Activated CD4-positive, alpha-beta T cell treated with anti-CD3 and anti-CD28 coated beads, Interleukin-2, amount 10 ng/mL, durations not matched to agents 7 days and 5 days (primary cell): ENCODE measurements around the gene NEU1. TPM values are rescaled to one million over a fixed set of nuclear protein-coding genes. Genes with fewer than 3 reads are reported as not detected.
A peak's percentile ranks its signal among the peaks of the same experiment; 100 is the strongest.
"Not testable (repeated sequence)": the region's sequence is repeated elsewhere in the genome, so short reads cannot be mapped to it uniquely, and the experiment has no call there.

Experiments
- CTCF ChIA-PET: fragments of 350-600 bp; sonication (Branson Sonifier 250); formaldehyde crosslinking; loops from one replicate; lab custom pipeline; 2021; ENCODE audit warnings: antibody characterized with exemption; lab: Charles Lee
- POLR2A ChIA-PET: fragments of 350-600 bp; sonication (Branson Sonifier 250); formaldehyde crosslinking; loops from one replicate; lab custom pipeline; 2021; ENCODE audit warnings: antibody characterized with exemption; lab: Charles Lee
- DNase-seq: peaks from one replicate; pipeline ENCODE4 v3.0.0-alpha.2; 2020
- H3K27ac Mint-ChIP-seq: one replicate; pipeline ENCODE4 v1.8.0; 2021; ENCODE audit warnings: mild to moderate bottlenecking, moderate library complexity, mixed read lengths
- H3K27me3 Mint-ChIP-seq: one replicate; pipeline ENCODE4 v1.8.0; 2021; ENCODE audit warnings: mixed read lengths
- H3K36me3 Mint-ChIP-seq: one replicate; pipeline ENCODE4 v1.8.0; 2021; ENCODE audit warnings: low read depth, mixed read lengths
- H3K4me1 Mint-ChIP-seq: one replicate; pipeline ENCODE4 v1.8.0; 2021; ENCODE audit warnings: mixed read lengths
- H3K4me3 Mint-ChIP-seq: one replicate; pipeline ENCODE4 v1.8.0; 2021; ENCODE audit warnings: mild to moderate bottlenecking, moderate library complexity, mixed read lengths
- H3K9me3 Mint-ChIP-seq: one replicate; pipeline ENCODE4 v1.8.0; 2021; ENCODE audit warnings: mixed read lengths
- total RNA-seq, 2 experiments: library from RNA; stranded (reverse); gene quantifications; one replicate each; pipeline ENCODE4 v1.2.3, GENCODE V29; 2021

NEU1 gene
- total RNA-seq, 2 experiments from 2014 or later: 16.7 to 17.0 TPM

DNA sequence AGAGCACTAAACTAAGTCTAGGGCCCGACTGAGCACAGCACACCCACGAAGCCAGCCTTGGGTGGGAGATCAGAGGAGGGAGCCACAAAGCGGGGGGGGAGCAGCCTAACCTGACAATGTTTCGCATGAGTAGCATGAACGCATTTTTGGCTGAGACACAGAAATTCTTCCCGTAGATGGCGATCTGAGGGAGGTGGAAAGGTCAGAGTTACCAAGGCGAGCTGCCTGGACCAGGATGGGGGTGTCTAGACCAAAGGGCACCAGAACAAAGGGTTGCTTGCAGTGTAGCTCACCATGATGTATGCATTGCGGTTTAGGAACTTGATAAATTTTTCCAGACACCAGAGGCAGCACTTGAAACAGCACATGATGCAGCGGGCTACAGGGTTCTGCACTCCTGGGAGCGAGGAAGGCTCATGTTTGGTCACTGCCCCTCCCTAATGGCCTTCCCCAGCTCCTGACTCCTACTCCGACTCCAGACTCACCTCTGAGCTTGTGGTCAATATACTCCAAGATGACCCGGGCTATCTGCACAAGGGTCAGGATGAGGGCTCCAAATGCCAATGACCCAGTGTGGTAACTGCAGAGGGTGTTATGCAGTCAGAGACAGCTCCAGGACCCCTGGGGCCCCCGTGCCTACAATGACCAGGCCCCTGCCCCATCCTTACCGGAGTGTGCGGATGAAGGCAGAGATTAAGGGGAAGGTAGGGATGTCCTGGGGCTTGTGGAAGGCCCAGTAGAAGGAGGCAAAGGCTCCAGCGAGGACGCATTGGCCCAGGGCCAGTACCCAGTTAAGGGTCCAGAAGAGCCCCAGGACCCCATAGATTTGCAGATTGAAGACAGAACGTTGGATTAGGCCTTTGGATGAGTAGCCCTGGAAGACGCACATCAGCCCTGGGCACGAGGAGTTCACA is 2.8 kb upstream of the NEU1 start:
- ChIA-PET CTCF (interaction anchor here (0.7 to 2.0 kb wide), 3 partner anchors 11 to 179 kb away, joined by 3 to 7 read pairs (median 4); no protein-coding TSS in a partner anchor), POLR2A (no interaction called here)
- Mint-ChIP-seq H3K9me3 (no peaks in the 10 kb centered on the region), H3K4me3 (peak overlapping the region; percentile 45), H3K36me3 (no peaks in the 10 kb centered on the region), H3K27me3 (no peaks in the 10 kb centered on the region), H3K4me1 (peaks cover 27% of the 10 kb centered on the region), H3K27ac (peak overlapping the region; percentile 59)
- no peak for DNase-seq

DNA sequence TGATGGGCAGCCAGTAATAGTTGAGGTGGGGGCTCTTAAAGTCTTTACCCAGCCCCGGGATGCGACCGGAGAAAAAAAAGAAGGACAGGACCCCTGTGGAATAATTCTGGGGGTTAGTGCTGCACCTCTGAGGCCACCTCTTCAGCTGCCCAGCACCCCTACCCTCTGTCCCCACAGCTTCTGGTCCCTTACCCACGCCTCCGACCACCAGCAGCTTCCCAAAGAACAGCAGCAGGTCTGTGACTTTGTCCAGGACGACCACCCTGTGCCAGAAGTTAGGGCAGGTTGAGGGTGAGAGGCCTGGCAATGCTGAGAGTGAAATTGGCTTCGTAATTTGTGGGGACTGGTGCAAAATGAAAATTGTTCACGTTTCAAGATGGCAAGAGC is 2.2 kb upstream of the NEU1 start:
- H3K36me3 Mint-ChIP-seq: no peaks in the 10 kb centered on the region
- H3K27me3 Mint-ChIP-seq: no peaks in the 10 kb centered on the region
- no peaks in the 10 kb centered on the region for H3K9me3 Mint-ChIP-seq
- H3K4me1 Mint-ChIP-seq: peaks cover 27% of the 10 kb centered on the region
- ChIA-PET POLR2A (no interaction called here), CTCF (interaction anchor here (0.9 to 2.0 kb wide), 3 partner anchors 15 to 29 kb away, joined by 3 to 7 read pairs (median 3); no protein-coding TSS in a partner anchor)
- no peak for DNase-seq
- no peak overlapping the region for H3K27ac Mint-ChIP-seq
- peak overlapping the region; percentile 85 for H3K4me3 Mint-ChIP-seq

DNA sequence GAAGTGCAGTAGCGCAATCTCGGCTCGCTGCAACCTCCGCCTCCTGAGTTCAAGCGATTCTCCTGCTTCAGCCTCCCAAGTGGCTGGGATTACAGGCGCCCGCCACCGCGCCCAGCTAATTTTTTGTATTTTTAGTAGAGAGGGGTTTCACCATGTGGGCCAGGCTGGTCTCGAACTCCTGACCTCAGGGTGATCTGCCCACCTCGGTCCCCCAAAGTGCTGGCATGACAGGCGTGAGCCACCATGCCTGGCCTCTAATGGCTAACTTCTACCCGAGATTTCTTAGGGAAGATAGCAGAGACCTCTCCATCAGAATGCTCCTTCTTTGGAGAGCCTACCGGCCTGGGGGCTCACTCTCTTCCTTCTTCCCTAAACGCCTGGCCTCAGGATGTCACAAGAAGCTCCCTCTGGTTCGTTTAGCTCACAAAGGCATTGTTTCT is 1.5 kb upstream of the NEU1 start:
- H3K27me3 Mint-ChIP-seq, POLR2A ChIA-PET, H3K36me3 Mint-ChIP-seq, DNase-seq, H3K9me3 Mint-ChIP-seq: not testable (repeated sequence)
- H3K4me1 Mint-ChIP-seq: peaks cover 27% of the 10 kb centered on the region
- peak overlapping the region; percentile 91 for H3K27ac Mint-ChIP-seq
- H3K4me3 Mint-ChIP-seq: peak overlapping the region; percentile 85
- CTCF ChIA-PET: interaction anchor here (0.6 to 2.0 kb wide), 8 partner anchors 16 to 226 kb away, joined by 3 to 8 read pairs (median 3); partner anchors contain the start of gene CLIC1

- ChIA-PET POLR2A (no interaction called here), CTCF (interaction anchor here (0.7 to 1.4 kb wide), 3 partner anchors 13 to 320 kb away, joined by 3 to 5 read pairs (median 3); partner anchors contain the start of gene DDAH2)
- Mint-ChIP-seq H3K27ac (peak overlapping the region; percentile 91), H3K9me3 (no peaks in the 10 kb centered on the region), H3K36me3 (peaks cover 4% of the 10 kb centered on the region), H3K4me3 (peak overlapping the region; percentile 85), H3K27me3 (no peaks in the 10 kb centered on the region), H3K4me1 (peaks cover 27% of the 10 kb centered on the region)
- DNase-seq: no peak
These were observed 690 bp downstream of the NEU1 start for GRCh38 chr6:31861919-31862343.

- CTCF ChIA-PET: no interaction called here
These were observed 1.5 kb downstream of the NEU1 start for GRCh38 chr6:31861150-31861549.

DNA sequence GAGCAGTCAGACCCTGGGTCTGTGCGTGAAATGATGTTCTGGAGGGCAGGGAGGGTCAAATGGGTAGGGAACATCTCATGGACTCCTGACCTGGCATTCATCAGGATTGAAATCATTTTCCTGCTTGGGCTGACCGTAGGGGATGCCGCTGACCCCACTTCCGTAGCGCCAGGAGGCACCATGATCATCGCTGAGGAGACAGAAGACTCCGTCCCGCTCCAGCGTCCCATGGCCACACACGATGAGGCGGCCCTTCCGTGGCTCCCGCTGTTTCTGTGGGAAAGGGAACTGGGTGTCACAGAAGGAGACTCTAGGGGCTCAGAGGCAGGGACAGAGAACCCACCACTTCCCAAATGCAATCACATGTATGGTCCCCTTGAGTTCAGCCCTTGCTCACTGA is 2.3 kb downstream of the NEU1 start:
- Mint-ChIP-seq H3K27me3 (no peaks in the 10 kb centered on the region), H3K36me3 (peaks cover 4% of the 10 kb centered on the region), H3K27ac (no peak overlapping the region), H3K4me3 (no peak overlapping the region), H3K9me3 (no peaks in the 10 kb centered on the region), H3K4me1 (peaks cover 27% of the 10 kb centered on the region)
- POLR2A ChIA-PET: no interaction called here
- CTCF ChIA-PET: no interaction called here
- DNase-seq: no peak

More at GRCh38 chr6:31861150-31861549, 1.5 kb downstream of the NEU1 start:
- Mint-ChIP-seq H3K9me3 (no peaks in the 10 kb centered on the region), H3K4me1 (peaks cover 27% of the 10 kb centered on the region), H3K27ac (no peak overlapping the region), H3K36me3 (peaks cover 4% of the 10 kb centered on the region), H3K4me3 (peak overlapping the region; percentile 85), H3K27me3 (no peaks in the 10 kb centered on the region)
- POLR2A ChIA-PET: no interaction called here
- no peak for DNase-seq

DNA sequence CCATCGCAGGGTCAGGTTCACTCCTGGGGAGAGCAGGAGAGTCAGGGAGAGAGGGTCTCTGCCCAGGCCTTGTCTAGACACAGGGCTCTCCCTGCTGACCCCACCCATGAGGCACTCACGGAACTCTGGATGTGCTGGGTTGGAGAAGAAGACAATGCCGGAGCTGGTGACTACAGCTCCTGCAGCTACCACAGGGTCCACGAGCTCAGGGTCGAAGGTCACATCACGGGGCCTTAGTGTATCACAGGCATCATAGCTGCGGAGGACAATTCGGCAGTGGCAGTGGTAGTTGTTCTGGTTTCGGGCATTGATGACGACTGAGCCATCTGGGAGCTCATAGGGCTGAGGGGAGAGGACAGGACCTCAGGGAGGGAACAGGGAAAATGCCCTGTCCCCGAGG is 2.7 kb downstream of the NEU1 start:
- H3K9me3 Mint-ChIP-seq: no peaks in the 10 kb centered on the region

GRCh38 chr6:31858707-31859106 is 3.9 kb downstream of the NEU1 start:
- peaks cover 17% of the 10 kb centered on the region for H3K4me1 Mint-ChIP-seq
- ChIA-PET CTCF (interaction anchor here (0.6 kb wide), 1 partner anchor 648 kb away, joined by 3 read pairs; no protein-coding TSS in a partner anchor), POLR2A (no interaction called here)
- no peak overlapping the region for H3K27ac Mint-ChIP-seq
- no peak overlapping the region for H3K4me3 Mint-ChIP-seq
- DNase-seq: no peak
- no peaks in the 10 kb centered on the region for H3K9me3 Mint-ChIP-seq
- H3K36me3 Mint-ChIP-seq: peaks cover 4% of the 10 kb centered on the region
- H3K27me3 Mint-ChIP-seq: no peaks in the 10 kb centered on the region

More for the DNA sequence above, 2.7 kb downstream of the NEU1 start:
- CTCF ChIA-PET: no interaction called here
- POLR2A ChIA-PET: no interaction called here
- Mint-ChIP-seq H3K27ac (no peak overlapping the region), H3K4me1 (peaks cover 26% of the 10 kb centered on the region), H3K27me3 (no peaks in the 10 kb centered on the region), H3K36me3 (peaks cover 4% of the 10 kb centered on the region), H3K4me3 (no peak overlapping the region)
- no peak for DNase-seq

- H3K27ac Mint-ChIP-seq, POLR2A ChIA-PET, H3K4me3 Mint-ChIP-seq, H3K9me3 Mint-ChIP-seq, H3K36me3 Mint-ChIP-seq, H3K27me3 Mint-ChIP-seq, DNase-seq: not testable (repeated sequence)
- H3K4me1 Mint-ChIP-seq: peaks cover 14% of the 10 kb centered on the region
- CTCF ChIA-PET: interaction anchor here (0.6 to 1.1 kb wide), 5 partner anchors 17 to 311 kb away, joined by 3 to 4 read pairs (median 3); partner anchors contain the start of gene BAG6
These were observed 4.8 kb downstream of the NEU1 start for GRCh38 chr6:31857774-31858173.

- H3K4me3 Mint-ChIP-seq, POLR2A ChIA-PET, H3K4me1 Mint-ChIP-seq, H3K36me3 Mint-ChIP-seq, DNase-seq, H3K27ac Mint-ChIP-seq, H3K27me3 Mint-ChIP-seq, H3K9me3 Mint-ChIP-seq: not testable (repeated sequence)
- CTCF ChIA-PET: interaction anchor here (0.6 to 1.3 kb wide), 3 partner anchors 13 to 112 kb away, joined by 3 read pairs; no protein-coding TSS in a partner anchor
These were observed 10.5 kb downstream of the NEU1 start for GRCh38 chr6:31851980-31852718.

- POLR2A ChIA-PET: no interaction called here
- Mint-ChIP-seq H3K9me3 (peaks cover 6% of the 10 kb centered on the region), H3K27ac (no peak overlapping the region), H3K36me3 (peaks cover 1% of the 10 kb centered on the region), H3K4me3 (no peak overlapping the region), H3K27me3 (no peaks in the 10 kb centered on the region), H3K4me1 (no peaks in the 10 kb centered on the region)
- DNase-seq: no peak
- CTCF ChIA-PET: interaction anchor here (0.6 to 1.3 kb wide), 3 partner anchors 12 to 122 kb away, joined by 3 read pairs; no protein-coding TSS in a partner anchor
These were observed 11.2 kb downstream of the NEU1 start for GRCh38 chr6:31851485-31851832.

DNA sequence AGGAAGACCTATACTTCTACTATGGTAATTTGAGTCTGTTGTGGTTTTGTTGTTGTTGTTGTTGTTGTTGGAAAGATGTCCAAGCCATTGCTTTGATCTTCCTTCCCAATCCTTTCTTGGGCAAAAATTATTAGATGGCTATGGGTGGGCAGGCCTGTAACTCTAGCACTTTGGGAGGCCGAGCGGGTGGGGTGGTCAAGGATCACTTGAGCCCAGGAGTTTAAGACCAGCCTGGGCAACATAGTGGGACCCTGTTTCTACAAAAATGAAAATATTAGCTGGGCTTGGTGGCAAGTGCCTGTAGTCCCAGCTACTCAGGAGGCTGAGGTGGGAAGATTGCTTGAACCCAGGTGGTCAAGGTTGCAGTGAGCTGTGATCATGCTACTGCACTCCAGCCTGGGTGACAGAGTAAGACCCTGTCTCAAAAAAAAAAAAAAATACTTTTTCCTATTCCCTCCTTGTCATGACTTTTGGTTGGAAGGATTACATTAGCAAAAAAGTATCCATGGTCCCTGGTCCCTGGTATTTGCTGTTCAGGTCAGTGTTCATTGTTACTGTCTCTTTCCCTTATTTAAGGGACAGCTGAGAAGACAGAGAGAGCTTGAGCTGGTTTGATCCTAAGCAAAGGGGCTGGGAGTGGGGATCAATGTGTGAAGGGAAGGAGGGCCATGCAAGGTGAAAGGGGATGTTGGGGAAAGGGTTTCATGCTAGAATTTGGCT is 11.7 kb downstream of the NEU1 start:
- CTCF ChIA-PET: interaction anchor here (0.6 to 1.3 kb wide), 2 partner anchors 11 to 121 kb away, joined by 3 read pairs; no protein-coding TSS in a partner anchor
- POLR2A ChIA-PET: no interaction called here
- H3K27ac Mint-ChIP-seq: no peak overlapping the region

More for the DNA sequence above, 11.7 kb downstream of the NEU1 start:
- no peaks in the 10 kb centered on the region for H3K4me1 Mint-ChIP-seq
- no peak for DNase-seq
- H3K27me3 Mint-ChIP-seq: no peaks in the 10 kb centered on the region
- peaks cover 1% of the 10 kb centered on the region for H3K36me3 Mint-ChIP-seq
- H3K4me3 Mint-ChIP-seq: no peak overlapping the region
- peaks cover 6% of the 10 kb centered on the region for H3K9me3 Mint-ChIP-seq
